NCI-H146 (cell line): ENCODE results near the gene GATD1.

ENCODE experiments used
- DNase-seq: peaks from one replicate; lab custom pipeline; 2025; lab: John Stamatoyannopoulos, UW

Gene GATD1

GRCh38 chr11:777288-778255 is at the start of gene GATD1:
TSS of gene GATD1 (minus strand) at chr11:777487. CDS start at chr11:777462, 25 bp downstream.
- peak; percentile 90 for DNase-seq

GRCh38 chr11:826836-827145 is 49.5 kb upstream of the GATD1 start:
- no peak for DNase-seq

DNA sequence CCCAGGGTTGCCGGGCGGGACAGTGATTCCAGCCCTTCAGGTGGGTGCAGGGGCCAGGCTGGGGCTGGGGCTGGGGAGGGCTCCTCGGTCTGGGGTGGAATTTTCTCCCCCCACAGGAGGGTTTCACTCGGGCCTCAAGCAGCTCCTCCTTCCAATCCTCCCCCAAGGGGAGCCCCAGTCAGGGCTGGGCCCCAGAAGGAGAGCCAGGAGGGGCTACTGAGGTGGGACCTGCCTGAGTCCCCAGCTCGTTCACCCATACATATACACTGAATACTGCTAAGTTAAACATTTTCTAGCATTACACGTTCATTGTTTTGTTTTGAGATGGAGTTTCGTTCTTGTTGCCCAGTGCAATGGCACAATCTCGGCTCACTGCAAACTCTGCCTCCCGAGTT is 48.9 kb upstream of the GATD1 start:
- no peak for DNase-seq

DNA sequence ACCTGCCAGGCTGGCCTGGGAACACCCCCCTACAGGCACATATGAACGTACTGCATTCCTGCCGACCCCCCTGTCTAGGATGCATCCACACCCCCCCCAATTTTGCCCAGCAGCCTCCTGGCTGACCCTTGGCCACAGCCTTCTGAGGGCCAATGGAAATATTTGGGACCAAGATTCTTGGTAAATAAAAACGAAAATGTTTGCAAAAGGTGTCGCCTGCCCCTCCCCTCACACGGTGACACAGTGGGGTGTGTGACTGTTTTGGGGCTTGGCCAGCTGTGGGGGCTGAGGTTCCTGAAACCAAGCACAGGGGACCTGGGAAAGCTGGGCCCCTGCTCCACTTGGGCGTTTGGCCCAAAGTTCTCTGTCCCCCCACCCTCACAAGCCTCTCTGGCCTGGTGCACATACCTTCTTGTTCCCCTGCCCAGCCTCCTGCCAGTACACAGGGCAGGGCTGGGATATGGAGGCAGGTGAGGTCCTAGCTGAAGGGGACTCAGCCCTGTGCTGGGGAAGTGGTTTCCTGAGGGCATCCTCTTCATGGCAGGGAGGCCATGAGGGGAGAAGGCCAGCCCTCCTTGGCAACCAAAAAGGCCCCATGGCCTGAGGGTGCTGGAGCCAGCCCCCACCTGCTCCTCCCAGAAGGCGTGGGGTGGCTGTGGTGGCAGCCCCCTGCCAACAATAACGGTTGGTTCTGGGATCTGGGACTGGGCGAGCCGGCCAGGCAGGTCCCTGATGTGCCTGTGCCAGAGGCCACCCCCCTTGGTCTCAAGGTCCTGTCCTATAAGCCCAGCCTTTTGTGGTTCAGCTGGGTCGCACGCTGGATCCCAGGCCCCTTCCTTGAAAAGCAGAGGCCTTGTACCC is 48.3 kb upstream of the GATD1 start:
- DNase-seq: no peak

DNA sequence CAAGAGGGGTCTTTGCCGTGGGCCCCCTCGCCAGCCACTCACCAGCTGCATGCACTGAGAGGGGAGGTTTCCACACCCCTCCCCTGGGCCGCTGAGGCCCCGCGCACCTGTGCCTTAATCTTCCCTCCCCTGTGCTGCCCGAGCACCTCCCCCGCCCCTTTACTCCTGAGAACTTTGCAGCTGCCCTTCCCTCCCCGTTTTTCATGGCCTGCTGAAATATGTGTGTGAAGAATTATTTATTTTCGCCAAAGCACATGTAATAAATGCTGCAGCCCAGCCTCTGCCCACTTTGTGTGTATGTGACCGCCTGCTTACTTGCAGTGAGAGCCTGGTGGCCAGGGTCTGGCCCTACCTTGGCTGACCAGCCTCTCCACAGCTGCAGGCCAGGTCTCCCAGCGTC is 47.7 kb upstream of the GATD1 start:
- no peak for DNase-seq

DNA sequence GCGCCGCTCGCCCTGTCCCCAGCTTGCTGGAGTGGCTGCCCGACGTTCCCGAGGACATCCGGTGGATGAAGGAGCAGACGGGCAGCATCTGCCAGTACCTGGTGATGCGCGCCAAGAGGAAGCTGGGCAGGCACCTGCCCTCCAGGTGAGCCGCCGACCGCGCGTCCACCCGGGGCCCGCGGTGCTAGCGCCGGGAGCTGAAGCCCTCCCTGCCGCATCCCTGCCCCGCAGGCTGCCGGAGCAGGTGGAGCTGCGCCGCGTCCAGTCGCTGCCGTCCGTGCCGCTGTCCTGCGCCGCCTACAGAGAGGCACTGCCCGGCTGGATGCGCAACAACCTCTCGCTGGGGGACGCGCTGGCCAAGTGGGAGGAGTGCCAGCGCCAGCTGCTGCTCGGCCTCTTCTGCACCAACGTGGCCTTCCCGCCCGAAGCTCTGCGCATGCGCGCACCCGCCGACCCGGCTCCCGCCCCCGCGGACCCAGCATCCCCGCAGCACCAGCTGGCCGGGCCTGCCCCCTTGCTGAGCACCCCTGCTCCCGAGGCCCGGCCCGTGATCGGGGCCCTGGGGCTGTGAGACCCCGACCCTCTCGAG is 47.1 kb upstream of the GATD1 start:
- DNase-seq: no peak

DNA sequence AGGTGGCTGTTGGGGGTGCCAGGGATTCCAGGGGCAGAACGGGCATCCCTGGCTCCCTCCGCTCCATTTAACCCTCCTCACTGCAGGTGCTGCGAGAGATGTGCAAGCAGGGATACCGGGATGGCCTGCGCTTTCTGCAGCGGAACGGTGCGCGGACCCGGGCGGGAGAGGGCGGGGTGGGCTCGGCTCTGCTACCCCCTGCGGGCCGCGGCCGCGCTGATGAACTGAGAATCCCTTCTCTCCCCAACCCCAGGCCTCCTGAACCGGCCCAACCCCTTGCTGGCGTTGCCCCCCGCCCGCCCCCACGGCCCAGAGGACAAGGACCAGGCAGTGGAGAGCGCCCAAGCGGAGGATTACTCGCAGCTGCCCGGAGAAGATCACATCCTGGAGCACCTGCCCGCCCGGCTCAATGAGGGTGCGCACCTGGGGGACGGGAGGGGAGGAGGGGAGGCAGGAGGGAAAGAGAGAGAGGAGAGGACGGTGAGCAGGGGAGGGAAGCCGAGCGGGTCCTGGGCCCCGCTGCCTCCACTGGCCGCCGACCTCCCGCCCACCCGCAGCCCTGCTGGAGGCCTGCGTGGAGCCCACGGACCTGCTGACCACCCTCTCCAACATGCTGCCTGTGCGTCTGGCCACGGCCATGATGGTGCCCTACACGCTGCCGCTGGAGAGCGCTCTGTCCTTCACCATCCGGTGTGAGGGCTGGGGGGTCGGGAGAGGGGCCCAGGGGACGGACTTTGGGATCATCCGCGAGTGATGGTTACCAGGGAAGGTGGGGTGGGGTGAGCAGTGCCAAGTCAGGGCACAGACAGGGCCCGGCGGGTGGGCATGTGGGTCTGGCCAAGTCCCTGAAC is 46.4 kb upstream of the GATD1 start:
- no peak for DNase-seq

DNA sequence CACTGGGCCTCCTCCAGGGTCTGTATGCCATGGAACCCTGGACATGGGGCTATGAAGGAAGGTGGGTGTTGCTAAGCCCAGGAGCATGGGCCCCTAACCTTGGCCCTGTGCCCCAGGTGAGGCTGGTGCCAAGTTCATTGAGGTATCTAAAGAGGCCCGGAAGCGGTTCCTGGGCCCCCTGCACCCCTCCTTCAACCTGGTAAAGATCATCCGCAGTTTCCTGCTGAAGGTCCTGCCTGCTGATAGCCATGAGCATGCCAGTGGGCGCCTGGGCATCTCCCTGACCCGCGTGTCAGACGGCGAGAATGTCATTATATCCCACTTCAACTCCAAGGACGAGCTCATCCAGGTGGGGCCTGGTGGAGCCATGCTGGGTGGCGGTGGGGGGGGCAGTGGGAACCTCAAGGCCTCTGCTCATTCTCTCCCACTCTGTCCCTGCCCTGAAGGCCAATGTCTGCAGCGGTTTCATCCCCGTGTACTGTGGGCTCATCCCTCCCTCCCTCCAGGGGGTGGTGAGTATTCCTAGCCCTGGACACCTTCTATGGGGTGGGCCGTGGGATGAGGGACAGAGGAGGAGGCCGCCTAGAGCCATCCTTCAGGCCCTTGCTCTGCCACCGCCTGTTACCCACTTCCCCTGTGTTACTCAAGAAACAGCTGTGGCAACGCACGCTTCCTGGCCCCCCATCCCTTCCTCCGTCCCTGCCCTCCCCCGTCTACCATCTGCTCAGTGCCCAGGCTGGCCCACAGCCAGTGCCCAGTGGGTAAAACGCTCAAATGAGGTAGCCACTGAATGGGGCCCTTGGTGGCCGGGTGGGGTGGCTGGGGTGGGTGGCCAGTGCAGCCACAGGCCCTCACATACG is 44.5 kb upstream of the GATD1 start:
- DNase-seq: no peak

GRCh38 chr11:820655-821511 is 43.6 kb upstream of the GATD1 start:
- DNase-seq: no peak

DNA sequence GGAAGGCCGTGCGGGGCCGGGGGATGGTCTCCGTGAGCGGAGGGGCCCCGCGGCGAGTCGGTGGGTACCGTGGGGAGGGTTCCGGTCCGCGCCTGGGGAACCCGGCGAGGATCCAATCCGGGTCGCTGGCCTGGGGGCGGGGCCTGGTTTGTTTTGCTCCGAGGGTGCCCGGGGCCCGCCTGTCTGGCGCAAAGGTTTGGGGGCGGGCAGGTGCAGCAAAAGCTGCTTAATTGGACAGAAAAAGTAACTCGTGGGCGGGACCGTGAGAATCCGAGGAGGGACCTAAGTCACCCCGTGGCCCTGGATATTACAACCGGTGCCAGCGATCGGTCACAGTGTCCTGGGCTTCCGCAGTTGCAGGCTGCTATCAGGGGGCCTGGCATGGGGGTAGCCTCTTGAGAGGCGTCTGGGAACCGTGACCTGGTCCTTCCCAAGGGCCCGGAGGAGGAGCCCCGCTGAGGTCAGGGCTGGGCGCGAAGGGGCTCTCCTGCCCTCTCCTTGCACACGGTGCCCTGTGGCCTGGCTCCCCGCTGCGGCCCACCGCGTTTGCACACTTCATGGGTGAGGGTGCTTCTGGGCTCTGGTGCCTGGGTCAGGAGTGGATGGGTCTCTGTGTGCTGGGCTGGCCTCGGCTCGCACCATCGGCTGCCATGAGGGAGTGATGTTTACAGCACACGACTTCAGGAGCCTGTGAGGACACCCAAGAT is 42.8 kb upstream of the GATD1 start:
- DNase-seq: peak; percentile 89

DNA sequence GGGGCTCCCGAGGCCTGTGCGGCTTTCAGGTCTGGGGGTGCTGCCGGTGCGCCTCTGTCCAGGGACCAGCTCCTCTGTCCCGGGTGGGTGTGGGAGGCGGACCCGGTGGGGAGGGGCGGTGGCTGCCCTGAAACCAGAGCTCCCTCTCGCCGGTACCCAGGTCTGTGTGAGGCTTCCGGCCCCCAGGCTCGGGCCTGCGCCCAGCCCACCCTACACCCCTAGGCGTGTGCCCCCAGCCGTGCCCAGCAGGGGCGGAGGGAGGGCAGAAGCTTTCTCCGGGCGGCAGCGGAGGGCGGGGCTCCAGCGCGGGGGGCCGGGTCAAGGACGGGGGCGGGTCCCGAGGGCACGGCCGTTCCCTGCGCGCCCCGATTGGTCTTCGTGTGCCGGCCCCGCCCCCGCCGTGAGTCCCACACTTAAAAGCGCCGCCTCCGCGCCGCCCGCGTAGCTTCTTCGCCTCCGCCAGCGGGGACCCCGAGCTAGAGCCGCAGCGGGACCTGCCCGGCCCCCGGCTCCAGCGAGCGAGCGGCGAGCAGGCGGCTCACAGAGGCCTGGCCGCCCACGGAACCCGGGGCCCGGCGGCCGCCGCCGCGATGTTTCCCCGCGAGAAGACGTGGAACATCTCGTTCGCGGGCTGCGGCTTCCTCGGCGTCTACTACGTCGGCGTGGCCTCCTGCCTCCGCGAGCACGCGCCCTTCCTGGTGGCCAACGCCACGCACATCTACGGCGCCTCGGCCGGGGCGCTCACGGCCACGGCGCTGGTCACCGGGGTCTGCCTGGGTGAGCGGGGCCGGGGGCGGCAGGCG is 42.0 kb upstream of the GATD1 start:
- DNase-seq: peak; percentile 91

DNA sequence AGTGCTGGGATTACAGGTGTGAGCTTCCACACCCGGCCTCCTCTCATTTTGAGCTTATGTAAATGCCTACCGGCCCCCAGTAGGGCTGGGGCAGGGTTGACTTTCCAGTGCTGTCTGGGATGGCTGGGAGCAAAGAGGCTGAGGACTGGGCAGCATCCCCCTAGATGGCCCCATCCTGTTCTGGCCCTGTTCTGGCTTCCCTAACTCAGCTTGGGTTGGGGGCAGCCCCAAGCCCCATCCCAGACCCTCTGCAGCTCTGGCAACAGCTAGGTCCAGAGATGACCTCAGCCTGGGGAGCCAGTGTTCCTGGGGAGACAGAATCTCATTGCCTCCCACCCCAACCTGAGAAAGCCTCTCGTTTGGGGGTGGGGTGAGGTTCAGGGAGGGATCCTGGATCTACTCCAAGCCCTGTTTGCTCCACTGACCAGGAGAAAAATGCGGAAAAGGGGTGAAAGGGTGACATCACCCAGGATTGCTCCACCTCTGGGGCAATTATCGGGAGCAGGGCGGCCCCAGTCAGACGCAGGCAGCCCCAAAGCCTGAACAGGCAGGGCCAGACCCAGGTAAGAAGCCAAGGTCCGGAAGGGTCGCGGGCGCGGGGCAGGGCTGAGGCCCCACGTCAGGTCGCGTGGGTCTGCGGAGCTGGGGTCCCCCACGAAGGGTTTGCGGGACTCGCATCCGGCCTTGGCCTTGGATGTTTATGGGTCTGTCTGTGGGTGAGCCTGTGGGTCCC is 41.3 kb upstream of the GATD1 start, which contains the start of gene PNPLA2:
TSS of gene PNPLA2 (plus strand) at position 519 of the 733 bp plus-strand sequence. CDS start 805 bp downstream, outside the sequence.
- DNase-seq: no peak

- DNase-seq: no peak
Observed at GRCh38 chr11:816433-816779, 39.1 kb upstream of the GATD1 start.

- DNase-seq: no peak
Observed at GRCh38 chr11:815675-816432, 38.6 kb upstream of the GATD1 start.

- no peak for DNase-seq
Observed at GRCh38 chr11:813456-814096, 36.3 kb upstream of the GATD1 start.

DNA sequence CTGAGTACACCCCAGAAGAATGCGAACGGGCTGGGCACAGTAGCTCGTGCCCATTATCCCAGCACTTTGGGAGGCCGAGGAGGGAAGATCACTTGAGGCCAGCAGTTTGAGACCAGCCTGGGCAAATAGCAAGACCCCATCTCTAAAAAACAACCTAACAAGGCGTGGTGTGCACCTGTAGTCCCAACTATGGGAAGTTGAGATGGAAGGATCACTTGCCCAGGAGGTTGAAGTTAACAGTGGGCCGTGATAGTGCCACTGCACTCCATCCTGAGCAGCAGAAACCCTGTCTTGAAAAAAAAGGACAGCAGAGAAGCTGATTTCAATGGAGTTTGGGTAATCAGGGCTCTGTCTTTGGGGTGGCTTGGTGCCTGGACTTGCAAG is 35.8 kb upstream of the GATD1 start:
- DNase-seq: no peak
